HL-60 (cell line): ENCODE measurements around the gene DCUN1D3.

Experiments
- DNase-seq, 2 experiments: peaks; one replicate each; pipeline ENCODE4 v3.0.0-alpha.2; 2010 to 2020; ENCODE audit warnings: low read depth in 1 of 2, low spot score in 1 of 2
- H3K27ac ChIP-seq: fragments of 250-450 bp; sonication (Bioruptor Pico); replicated peaks from 2 replicates; pipeline ENCODE4 v1.5.1; 2020; ENCODE audit warnings: mild to moderate bottlenecking, moderate library complexity
- H3K27me3 ChIP-seq: fragments of 250-450 bp; sonication (Bioruptor Pico); 2 replicates; pipeline ENCODE4 v1.5.1; 2021; ENCODE audit warnings: mild to moderate bottlenecking, moderate library complexity; ENCODE audit not compliant: insufficient read depth, poor library complexity, severe bottlenecking
- H3K4me3 ChIP-seq: replicated peaks from 2 replicates; pipeline ENCODE4 v1.5.1; 2011; ENCODE audit warnings: mild to moderate bottlenecking, control low read depth, low read length; ENCODE audit not compliant: insufficient read depth
- GABPA ChIP-seq: IDR thresholded peaks from 2 replicates; pipeline ENCODE4 v1.6.1; 2012; ENCODE audit warnings: low read depth
- POLR2AphosphoS5 ChIP-seq: IDR thresholded peaks from 2 replicates; pipeline ENCODE4 v1.6.1; 2012; ENCODE audit warnings: low read depth
- SPI1 ChIP-seq: IDR thresholded peaks from 2 replicates; pipeline ENCODE4 v1.6.1; 2012; ENCODE audit warnings: low read depth, mild to moderate bottlenecking, borderline replicate concordance
- TF ChIP-seq, protein P1 (sequence below): IDR thresholded peaks from 2 replicates; pipeline ENCODE4 v1.6.1; 2012; ENCODE audit warnings: low read depth; ENCODE audit not compliant: insufficient replicate concordance
- TF ChIP-seq, protein P2 (sequence below): IDR thresholded peaks from one replicate; pipeline ENCODE4 v1.5.1; 2011; ENCODE audit warnings: low read length, control low read depth, inconsistent platforms; ENCODE audit not compliant: insufficient read depth

The DCUN1D3 gene

DNA sequence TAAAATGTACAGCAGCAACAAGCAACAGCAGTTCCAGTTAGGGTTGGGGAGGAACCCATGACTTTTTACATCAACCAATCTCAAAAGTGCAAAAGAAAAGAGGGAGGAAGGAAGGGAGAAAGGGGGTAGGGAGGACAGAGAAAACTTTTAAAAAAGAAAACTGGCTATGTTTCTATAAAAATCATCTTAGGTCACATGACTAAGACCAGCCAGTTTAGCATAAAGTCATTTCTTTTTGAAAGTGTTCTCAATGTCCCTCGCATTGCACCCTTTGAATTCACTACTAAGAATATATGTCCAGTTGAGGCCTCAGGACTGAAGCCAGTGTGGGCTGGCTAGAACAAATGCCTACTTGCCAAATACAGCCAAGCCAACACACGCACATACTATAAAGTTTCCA is 28.9 kb downstream of the DCUN1D3 start:
- Histone ChIP-seq H3K27ac (no peak overlapping the region), H3K4me3 (no peak overlapping the region), H3K27me3 (no peaks in the 10 kb centered on the region)
- no peak for DNase-seq
- TF ChIP-seq POLR2AphosphoS5 (no peak), GABPA (no peak), SPI1 (no peak)
- TF ChIP-seq, protein P1, sequence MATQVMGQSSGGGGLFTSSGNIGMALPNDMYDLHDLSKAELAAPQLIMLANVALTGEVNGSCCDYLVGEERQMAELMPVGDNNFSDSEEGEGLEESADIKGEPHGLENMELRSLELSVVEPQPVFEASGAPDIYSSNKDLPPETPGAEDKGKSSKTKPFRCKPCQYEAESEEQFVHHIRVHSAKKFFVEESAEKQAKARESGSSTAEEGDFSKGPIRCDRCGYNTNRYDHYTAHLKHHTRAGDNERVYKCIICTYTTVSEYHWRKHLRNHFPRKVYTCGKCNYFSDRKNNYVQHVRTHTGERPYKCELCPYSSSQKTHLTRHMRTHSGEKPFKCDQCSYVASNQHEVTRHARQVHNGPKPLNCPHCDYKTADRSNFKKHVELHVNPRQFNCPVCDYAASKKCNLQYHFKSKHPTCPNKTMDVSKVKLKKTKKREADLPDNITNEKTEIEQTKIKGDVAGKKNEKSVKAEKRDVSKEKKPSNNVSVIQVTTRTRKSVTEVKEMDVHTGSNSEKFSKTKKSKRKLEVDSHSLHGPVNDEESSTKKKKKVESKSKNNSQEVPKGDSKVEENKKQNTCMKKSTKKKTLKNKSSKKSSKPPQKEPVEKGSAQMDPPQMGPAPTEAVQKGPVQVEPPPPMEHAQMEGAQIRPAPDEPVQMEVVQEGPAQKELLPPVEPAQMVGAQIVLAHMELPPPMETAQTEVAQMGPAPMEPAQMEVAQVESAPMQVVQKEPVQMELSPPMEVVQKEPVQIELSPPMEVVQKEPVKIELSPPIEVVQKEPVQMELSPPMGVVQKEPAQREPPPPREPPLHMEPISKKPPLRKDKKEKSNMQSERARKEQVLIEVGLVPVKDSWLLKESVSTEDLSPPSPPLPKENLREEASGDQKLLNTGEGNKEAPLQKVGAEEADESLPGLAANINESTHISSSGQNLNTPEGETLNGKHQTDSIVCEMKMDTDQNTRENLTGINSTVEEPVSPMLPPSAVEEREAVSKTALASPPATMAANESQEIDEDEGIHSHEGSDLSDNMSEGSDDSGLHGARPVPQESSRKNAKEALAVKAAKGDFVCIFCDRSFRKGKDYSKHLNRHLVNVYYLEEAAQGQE = no peak
- TF ChIP-seq, protein P2, sequence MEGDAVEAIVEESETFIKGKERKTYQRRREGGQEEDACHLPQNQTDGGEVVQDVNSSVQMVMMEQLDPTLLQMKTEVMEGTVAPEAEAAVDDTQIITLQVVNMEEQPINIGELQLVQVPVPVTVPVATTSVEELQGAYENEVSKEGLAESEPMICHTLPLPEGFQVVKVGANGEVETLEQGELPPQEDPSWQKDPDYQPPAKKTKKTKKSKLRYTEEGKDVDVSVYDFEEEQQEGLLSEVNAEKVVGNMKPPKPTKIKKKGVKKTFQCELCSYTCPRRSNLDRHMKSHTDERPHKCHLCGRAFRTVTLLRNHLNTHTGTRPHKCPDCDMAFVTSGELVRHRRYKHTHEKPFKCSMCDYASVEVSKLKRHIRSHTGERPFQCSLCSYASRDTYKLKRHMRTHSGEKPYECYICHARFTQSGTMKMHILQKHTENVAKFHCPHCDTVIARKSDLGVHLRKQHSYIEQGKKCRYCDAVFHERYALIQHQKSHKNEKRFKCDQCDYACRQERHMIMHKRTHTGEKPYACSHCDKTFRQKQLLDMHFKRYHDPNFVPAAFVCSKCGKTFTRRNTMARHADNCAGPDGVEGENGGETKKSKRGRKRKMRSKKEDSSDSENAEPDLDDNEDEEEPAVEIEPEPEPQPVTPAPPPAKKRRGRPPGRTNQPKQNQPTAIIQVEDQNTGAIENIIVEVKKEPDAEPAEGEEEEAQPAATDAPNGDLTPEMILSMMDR = no peak

DNA sequence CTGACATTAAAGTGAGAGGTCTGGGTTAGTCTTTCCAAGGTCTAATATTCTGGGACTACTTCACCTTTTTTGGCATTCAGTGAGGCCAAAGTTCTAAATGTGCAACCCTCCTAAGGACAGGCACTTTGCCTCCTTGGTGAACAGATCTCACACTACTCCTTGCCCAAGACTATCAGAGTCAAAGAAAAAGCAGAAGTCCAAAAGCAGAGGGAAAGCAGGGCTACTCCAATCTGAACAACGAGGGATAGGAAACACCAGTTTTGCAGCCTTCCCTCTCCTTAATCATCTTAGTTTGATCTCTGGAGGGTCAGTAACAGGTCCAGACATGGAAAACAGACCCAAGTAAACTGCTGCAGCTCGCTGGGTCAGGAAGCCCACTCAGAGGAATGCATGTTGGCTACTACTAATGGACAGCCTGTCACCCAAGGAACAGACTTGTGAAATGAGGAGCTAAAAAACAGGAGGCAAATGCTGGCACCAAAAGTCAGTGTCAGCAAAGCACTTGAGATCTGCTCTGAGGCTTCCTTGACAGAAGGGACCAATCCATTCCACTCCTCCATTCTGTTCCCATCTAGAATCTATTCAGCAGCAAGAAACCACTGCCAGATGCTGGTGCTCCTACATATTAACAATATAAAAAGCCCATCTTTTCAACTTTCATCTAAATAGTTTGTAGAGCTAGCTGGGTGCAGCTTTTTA is 29.9 kb downstream of the DCUN1D3 start:
- Histone ChIP-seq H3K27me3 (no peaks in the 10 kb centered on the region), H3K27ac (no peak overlapping the region), H3K4me3 (no peak overlapping the region)
- peak in 1 of 2 experiments; percentile 38 for DNase-seq
- TF ChIP-seq, protein P2 = no peak
- TF ChIP-seq SPI1 = peak; percentile 92

DNA sequence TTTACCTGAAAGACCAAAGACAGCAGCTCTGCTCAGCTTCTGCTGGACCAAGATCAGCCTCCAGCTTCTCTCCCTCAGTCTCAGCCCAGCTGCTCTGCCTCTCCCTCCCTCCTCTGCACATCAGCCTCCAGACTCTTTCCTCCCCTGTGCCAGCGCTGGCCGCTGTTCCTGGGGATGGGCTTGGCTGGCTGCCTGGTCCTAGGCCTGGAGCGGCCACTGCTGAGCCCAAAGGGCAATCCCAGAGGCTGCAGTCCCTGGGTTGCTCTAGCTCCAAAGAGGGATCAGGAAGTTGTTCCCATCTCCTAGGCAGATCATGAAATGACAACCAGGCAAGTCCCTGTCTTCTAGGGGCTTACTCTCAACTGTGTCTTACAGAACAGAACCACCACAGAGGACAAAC is 31.3 kb downstream of the DCUN1D3 start:
- TF ChIP-seq SPI1 (no peak), POLR2AphosphoS5 (no peak), GABPA (no peak)
- TF ChIP-seq, protein P1 = no peak
- TF ChIP-seq, protein P2 = no peak
- Histone ChIP-seq H3K27me3 (no peaks in the 10 kb centered on the region), H3K27ac (no peak overlapping the region), H3K4me3 (no peak overlapping the region)
- no peak for DNase-seq

DNA sequence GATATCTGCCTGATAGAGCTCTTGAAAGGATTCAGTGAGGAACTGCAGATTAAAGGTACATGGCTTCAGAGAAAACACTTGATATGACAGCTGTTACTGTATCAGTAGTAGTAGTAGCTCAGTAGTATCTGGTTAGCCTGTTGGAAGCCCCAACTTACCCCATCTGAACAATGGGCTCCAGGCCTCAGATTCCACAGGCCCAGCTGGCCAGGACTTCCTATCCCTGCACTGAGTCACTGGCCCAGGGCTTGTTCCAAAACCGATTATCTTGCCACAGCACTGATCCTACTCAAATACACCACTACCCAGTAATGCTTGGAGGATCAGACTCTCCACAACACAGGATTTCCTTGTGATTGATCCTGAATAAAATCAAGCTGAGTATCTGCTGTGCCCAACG is 32.6 kb downstream of the DCUN1D3 start:
- DNase-seq = no peak
- H3K27me3 ChIP-seq = no peaks in the 10 kb centered on the region
- no peak for TF ChIP-seq GABPA
- TF ChIP-seq SPI1 = no peak
- TF ChIP-seq, protein P1 = no peak
- TF ChIP-seq POLR2AphosphoS5 = no peak
- H3K4me3 ChIP-seq = no peak overlapping the region
- no peak overlapping the region for H3K27ac ChIP-seq
